ENCODE measurements around the gene ST8SIA1.

ST8SIA1 gene

GRCh38 chr12:22307811-22308210 lies 26.7 kb downstream of the ST8SIA1 start:
- Histone ChIP-seq H3K4me3 (ENCODE audit: low read depth, low read length) (no peak overlapping the region), H3K27me3 (ENCODE audit: insufficient read depth, low read length) (no peaks in the 10 kb centered on the region), H2AFZ (ENCODE audit: insufficient read depth, low read length, poor library complexity) (no peak overlapping the region), H3K4me1 (ENCODE audit: control insufficient read depth in 1 of 2, insufficient read depth in 2 of 2, low read length in 2 of 2) (no peaks in the 10 kb centered on the region), H2BK5ac (ENCODE audit: low read depth, low read length, poor library complexity) (no peak overlapping the region), H3K14ac (ENCODE audit: low read length) (no peak overlapping the region), H3K18ac (ENCODE audit: low read length) (no peak overlapping the region), H3K23ac (ENCODE audit: low read length) (no peak overlapping the region), H4K91ac (ENCODE audit: low read depth, low read length) (no peak overlapping the region), H3K4me2 (ENCODE audit: low read length) (no peak overlapping the region), H3K79me1 (ENCODE audit: low read length) (no peaks in the 10 kb centered on the region), H2BK12ac (ENCODE audit: low read length) (no peak overlapping the region), H4K8ac (ENCODE audit: low read depth, low read length) (no peak overlapping the region), H3K36me3 (ENCODE audit: control insufficient read depth in 1 of 2, insufficient read depth in 2 of 2, low read length in 2 of 2) (no peaks in the 10 kb centered on the region), H2AK5ac (ENCODE audit: low read length) (no peak overlapping the region), H4K12ac (ENCODE audit: low read depth, low read length) (no peak overlapping the region), H2BK120ac (ENCODE audit: insufficient read depth, low read length, poor library complexity) (no peak overlapping the region), H3K9ac (ENCODE audit: low read length) (no peak overlapping the region), H3K4ac (ENCODE audit: low read depth, low read length) (no peak overlapping the region), H3K79me2 (ENCODE audit: control insufficient read depth, insufficient read depth, low read length, poor library complexity) (no peaks in the 10 kb centered on the region), H3K9me3 (ENCODE audit: insufficient read depth, low read depth, low read length) (no peaks in the 10 kb centered on the region), H3K27ac (ENCODE audit: low read depth, low read length) (no peak overlapping the region)
- no peak for DNase-seq
- no CpG with 5 or more reads among the region's 2 CpGs for WGBS (ENCODE audit: extremely low coverage, insufficient coverage, insufficient read length)

DNA sequence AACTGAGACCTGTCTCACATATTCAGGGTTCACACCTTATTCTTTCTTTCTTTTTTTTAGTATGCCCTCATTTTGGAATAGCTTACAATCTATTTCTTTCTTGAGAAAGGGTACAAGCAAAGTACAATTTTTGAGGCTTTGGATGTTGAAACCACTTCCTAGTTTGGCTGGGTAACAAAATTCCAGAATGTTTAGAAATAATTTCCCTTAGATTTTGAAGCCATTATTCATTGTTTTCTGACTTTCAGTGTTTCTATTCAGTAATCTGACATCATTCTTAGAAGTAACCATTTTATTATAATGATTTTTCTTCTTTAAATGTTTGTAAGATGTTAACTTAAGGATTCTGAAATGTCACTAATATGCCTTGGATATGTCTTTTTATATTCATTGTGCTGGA lies 28.2 kb downstream of the ST8SIA1 start:
- no peaks in the 10 kb centered on the region for H3K27me3 ChIP-seq (ENCODE audit: insufficient read depth, low read length)
- no peak overlapping the region for H2BK12ac ChIP-seq (ENCODE audit: low read length)
- H3K18ac ChIP-seq (ENCODE audit: low read length): no peak overlapping the region

DNA sequence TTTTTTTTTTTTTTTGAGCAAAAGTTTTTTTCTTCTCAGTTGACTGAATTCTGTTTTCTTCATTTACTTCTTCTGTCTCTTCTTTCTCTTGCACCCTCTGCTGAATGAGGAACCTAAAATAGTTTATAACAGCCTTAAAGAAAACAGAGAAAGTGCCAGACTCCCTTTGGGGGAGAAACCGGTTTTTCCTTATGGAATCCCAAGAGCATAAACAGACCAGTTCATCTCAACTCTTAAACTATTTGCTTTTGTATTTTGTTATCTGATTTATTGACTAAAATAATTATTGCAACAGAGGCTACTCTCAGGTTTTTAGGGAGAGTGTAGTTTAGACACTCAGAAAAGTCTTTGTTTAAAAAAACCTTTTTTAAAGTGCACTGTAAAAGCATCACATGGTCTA lies 30.2 kb downstream of the ST8SIA1 start:
- H3K4me1 ChIP-seq (ENCODE audit: control insufficient read depth in 1 of 2, insufficient read depth in 2 of 2, low read length in 2 of 2): no peaks in the 10 kb centered on the region
- H3K79me1 ChIP-seq (ENCODE audit: low read length): no peaks in the 10 kb centered on the region
- no peak overlapping the region for H3K4me3 ChIP-seq (ENCODE audit: low read depth, low read length)
- H3K27ac ChIP-seq (ENCODE audit: low read depth, low read length): no peak overlapping the region
- H2AFZ ChIP-seq (ENCODE audit: insufficient read depth, low read length, poor library complexity): no peak overlapping the region
- H4K8ac ChIP-seq (ENCODE audit: low read depth, low read length): no peak overlapping the region
- no peak overlapping the region for H3K9ac ChIP-seq (ENCODE audit: low read length)
- no peak overlapping the region for H2BK12ac ChIP-seq (ENCODE audit: low read length)
- no peak overlapping the region for H3K4me2 ChIP-seq (ENCODE audit: low read length)
- H4K91ac ChIP-seq (ENCODE audit: low read depth, low read length): no peak overlapping the region
- no peak overlapping the region for H3K14ac ChIP-seq (ENCODE audit: low read length)
- H3K18ac ChIP-seq (ENCODE audit: low read length): no peak overlapping the region
- no peaks in the 10 kb centered on the region for H3K9me3 ChIP-seq (ENCODE audit: insufficient read depth, low read depth, low read length)
- no CpG with 5 or more reads among the region's 1 CpG for WGBS (ENCODE audit: extremely low coverage, insufficient coverage, insufficient read length)
- no peak overlapping the region for H3K23ac ChIP-seq (ENCODE audit: low read length)
- no peak overlapping the region for H2AK5ac ChIP-seq (ENCODE audit: low read length)
- no peak overlapping the region for H2BK120ac ChIP-seq (ENCODE audit: insufficient read depth, low read length, poor library complexity)
- no peaks in the 10 kb centered on the region for H3K27me3 ChIP-seq (ENCODE audit: insufficient read depth, low read length)
- H3K36me3 ChIP-seq (ENCODE audit: control insufficient read depth in 1 of 2, insufficient read depth in 2 of 2, low read length in 2 of 2): no peaks in the 10 kb centered on the region
- no peak for DNase-seq
- H4K12ac ChIP-seq (ENCODE audit: low read depth, low read length): no peak overlapping the region
- no peak overlapping the region for H2BK5ac ChIP-seq (ENCODE audit: low read depth, low read length, poor library complexity)
- no peaks in the 10 kb centered on the region for H3K79me2 ChIP-seq (ENCODE audit: control insufficient read depth, insufficient read depth, low read length, poor library complexity)
- no peak overlapping the region for H3K4ac ChIP-seq (ENCODE audit: low read depth, low read length)

More for the DNA sequence above, 28.2 kb downstream of the ST8SIA1 start:
- no peak for DNase-seq
- Histone ChIP-seq H3K79me2 (ENCODE audit: control insufficient read depth, insufficient read depth, low read length, poor library complexity) (no peaks in the 10 kb centered on the region), H2AK5ac (ENCODE audit: low read length) (no peak overlapping the region), H4K8ac (ENCODE audit: low read depth, low read length) (no peak overlapping the region), H3K4me2 (ENCODE audit: low read length) (no peak overlapping the region), H2AFZ (ENCODE audit: insufficient read depth, low read length, poor library complexity) (no peak overlapping the region), H3K79me1 (ENCODE audit: low read length) (no peaks in the 10 kb centered on the region), H2BK5ac (ENCODE audit: low read depth, low read length, poor library complexity) (no peak overlapping the region), H2BK120ac (ENCODE audit: insufficient read depth, low read length, poor library complexity) (no peak overlapping the region), H3K27ac (ENCODE audit: low read depth, low read length) (no peak overlapping the region), H4K91ac (ENCODE audit: low read depth, low read length) (no peak overlapping the region), H3K4ac (ENCODE audit: low read depth, low read length) (no peak overlapping the region), H3K9me3 (ENCODE audit: insufficient read depth, low read depth, low read length) (no peaks in the 10 kb centered on the region), H3K4me3 (ENCODE audit: low read depth, low read length) (no peak overlapping the region), H3K4me1 (ENCODE audit: control insufficient read depth in 1 of 2, insufficient read depth in 2 of 2, low read length in 2 of 2) (no peaks in the 10 kb centered on the region), H3K23ac (ENCODE audit: low read length) (no peak overlapping the region), H3K14ac (ENCODE audit: low read length) (no peak overlapping the region), H3K9ac (ENCODE audit: low read length) (no peak overlapping the region), H4K12ac (ENCODE audit: low read depth, low read length) (no peak overlapping the region), H3K36me3 (ENCODE audit: control insufficient read depth in 1 of 2, insufficient read depth in 2 of 2, low read length in 2 of 2) (no peaks in the 10 kb centered on the region)

- H2AK5ac ChIP-seq (ENCODE audit: low read length): no peak overlapping the region
- no peak overlapping the region for H3K4me3 ChIP-seq (ENCODE audit: low read depth, low read length)
- no peak overlapping the region for H3K4me2 ChIP-seq (ENCODE audit: low read length)
- H3K27ac ChIP-seq (ENCODE audit: low read depth, low read length): no peak overlapping the region
- no peaks in the 10 kb centered on the region for H3K4me1 ChIP-seq (ENCODE audit: control insufficient read depth in 1 of 2, insufficient read depth in 2 of 2, low read length in 2 of 2)
- no peak overlapping the region for H3K18ac ChIP-seq (ENCODE audit: low read length)
- H3K9ac ChIP-seq (ENCODE audit: low read length): no peak overlapping the region
- no peak overlapping the region for H2AFZ ChIP-seq (ENCODE audit: insufficient read depth, low read length, poor library complexity)
- no peak overlapping the region for H3K23ac ChIP-seq (ENCODE audit: low read length)
- H4K12ac ChIP-seq (ENCODE audit: low read depth, low read length): no peak overlapping the region
- no peak overlapping the region for H3K14ac ChIP-seq (ENCODE audit: low read length)
- no peak overlapping the region for H3K4ac ChIP-seq (ENCODE audit: low read depth, low read length)
- H3K79me2 ChIP-seq (ENCODE audit: control insufficient read depth, insufficient read depth, low read length, poor library complexity): no peaks in the 10 kb centered on the region
- no peak for DNase-seq
- H3K9me3 ChIP-seq (ENCODE audit: insufficient read depth, low read depth, low read length): peaks cover 4% of the 10 kb centered on the region
- no peak overlapping the region for H4K91ac ChIP-seq (ENCODE audit: low read depth, low read length)
- no peaks in the 10 kb centered on the region for H3K79me1 ChIP-seq (ENCODE audit: low read length)
- H3K27me3 ChIP-seq (ENCODE audit: insufficient read depth, low read length): no peaks in the 10 kb centered on the region
- H4K8ac ChIP-seq (ENCODE audit: low read depth, low read length): no peak overlapping the region
- no peaks in the 10 kb centered on the region for H3K36me3 ChIP-seq (ENCODE audit: control insufficient read depth in 1 of 2, insufficient read depth in 2 of 2, low read length in 2 of 2)
- no peak overlapping the region for H2BK5ac ChIP-seq (ENCODE audit: low read depth, low read length, poor library complexity)
- H2BK12ac ChIP-seq (ENCODE audit: low read length): no peak overlapping the region
- no peak overlapping the region for H2BK120ac ChIP-seq (ENCODE audit: insufficient read depth, low read length, poor library complexity)
These were observed 35.1 kb downstream of the ST8SIA1 start for GRCh38 chr12:22299294-22299912.

All from trophoblast cell (in vitro differentiated cells and primary cell).